NCI-H748 (cell line): ENCODE measurements around the gene SLC1A2.

Source experiments
- DNase-seq: peaks from one replicate; lab custom pipeline; 2025; ENCODE audit not compliant: unreplicated experiment; lab: John Stamatoyannopoulos, UW

SLC1A2 gene

DNA sequence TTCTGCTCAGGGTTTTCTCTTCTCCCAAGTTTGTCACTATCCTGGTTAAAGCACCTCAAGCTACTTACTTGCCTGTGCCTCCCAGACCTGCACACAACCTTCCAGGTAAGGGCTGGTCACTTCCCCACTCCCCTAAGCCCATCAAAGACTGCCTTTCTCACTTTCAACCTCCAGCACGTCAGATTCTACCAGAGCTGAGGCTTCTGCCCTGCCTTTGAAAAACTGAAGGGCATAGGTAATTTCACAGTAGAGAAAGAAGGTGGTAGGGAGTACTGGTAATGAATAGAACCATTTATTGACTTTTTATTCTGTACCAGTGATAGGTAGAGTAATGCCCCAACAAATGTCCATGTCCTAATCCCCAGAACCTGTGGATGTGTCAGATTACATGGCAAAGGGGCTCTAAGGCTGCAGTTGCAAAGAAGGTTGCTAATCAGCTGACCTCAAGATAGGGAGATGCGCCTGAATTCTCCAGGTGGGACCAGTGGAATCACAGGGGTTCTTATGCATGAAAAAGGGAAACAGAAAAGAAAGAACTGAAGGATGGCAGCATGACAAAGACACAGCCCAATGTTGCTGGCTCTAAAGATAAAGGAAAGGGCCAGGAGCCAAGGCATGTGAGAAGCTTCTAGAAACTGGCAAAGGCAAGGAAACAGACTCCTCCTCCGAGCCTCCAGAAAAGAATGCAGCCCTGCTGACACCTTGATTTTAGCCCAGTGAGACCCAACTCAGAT, 89.0 kb downstream of the SLC1A2 start:
- no peak for DNase-seq

DNA sequence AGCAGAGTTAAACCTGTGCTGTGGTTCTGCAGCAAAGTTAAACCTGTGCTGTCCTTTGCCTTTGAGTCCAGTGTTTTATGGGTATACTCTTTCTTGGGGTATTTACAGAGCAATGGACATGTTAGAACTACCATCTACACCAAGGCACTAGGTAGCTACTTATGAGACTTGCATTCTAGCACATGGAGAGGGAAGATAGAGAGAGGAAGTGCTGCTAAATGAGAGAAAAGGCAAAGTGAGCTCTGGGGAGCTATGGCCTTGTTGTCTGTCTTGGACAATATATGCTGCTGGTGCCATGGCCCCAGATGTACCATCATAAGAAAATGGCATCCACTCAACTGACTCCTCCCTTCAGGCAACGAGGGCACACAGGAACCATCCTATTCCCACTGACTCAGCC, 91.5 kb downstream of the SLC1A2 start:
- DNase-seq, result no peak

DNA sequence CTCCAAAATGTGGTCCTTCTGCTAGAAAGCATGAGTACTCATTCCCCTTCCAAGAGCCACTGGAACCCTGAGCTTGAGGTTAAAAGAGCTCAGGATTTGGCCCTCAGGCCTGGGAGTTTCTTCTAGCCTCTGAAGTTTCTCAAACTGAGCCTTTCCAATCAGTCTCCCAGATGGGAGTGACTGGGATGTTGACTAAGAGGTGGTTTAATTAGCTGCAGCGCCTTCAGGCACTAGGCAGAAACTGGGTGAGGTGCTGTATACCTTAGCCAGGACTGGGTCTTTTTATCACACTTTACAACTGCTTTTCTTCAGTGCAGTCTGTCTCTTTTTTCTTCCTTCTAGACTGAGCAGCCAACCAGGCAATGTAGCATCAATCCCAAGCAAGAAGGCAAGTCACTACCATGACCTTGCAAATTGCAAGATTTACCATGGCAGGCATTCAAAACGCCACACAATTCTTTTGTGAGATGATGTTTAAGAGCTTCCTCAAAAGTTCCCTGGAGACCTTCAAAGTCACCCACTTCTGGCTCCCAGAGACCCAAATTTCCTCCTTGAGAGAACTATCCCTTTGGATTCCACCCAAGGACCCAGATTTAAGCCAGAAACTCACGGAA, 93.0 kb downstream of the SLC1A2 start:
- no peak for DNase-seq

DNA sequence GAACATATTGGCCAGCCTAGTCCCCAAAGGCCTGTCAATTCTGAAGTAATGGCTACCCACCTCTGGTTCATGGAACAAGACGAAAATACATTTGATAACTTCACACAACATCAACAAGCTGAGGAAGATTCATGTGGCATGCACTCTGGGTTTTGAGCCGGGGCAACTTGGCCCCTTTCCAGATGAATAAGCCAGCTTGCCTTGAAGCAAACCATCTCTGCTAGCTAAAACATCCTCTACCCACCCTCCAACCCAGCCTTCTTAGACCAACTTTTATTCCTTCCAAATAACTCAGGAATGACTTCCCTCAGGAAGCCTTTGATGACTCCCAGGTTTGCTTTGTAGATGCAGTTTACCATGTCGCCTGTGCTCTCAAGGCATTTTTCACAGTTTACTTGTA, 94.4 kb downstream of the SLC1A2 start:
- no peak for DNase-seq

DNA sequence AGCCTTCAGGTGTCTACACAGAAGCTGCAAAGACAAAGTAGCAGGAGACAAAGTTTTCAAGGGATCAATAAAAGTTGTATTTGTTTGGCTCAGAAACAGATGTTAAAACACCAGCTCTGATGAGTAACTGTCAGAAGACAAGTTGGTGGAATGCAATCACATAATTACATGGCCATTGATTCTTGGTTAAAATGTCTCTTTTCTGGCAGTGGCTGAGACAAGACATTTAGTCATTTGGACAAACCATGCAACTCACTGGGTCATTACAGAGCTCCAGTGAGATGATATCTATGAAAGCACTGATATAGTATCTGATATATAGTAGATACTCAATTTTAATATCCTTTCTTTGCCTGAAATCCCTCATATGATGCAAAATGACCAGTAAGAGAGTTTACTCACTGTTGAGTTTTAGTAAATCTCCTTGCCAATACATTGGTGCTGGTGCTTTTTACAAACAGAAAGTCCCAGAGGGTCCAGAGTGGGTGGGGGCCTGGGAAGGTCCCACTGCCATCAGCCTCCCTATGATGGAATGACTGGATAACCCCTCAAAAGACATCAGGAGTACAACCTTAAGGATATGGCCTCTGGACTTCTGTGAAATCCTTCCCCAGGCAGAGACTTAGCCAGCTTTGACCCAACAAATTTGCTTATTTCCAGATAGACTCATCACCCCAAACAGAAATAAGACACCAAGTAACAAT, 95.0 kb downstream of the SLC1A2 start:
- no peak for DNase-seq

DNA sequence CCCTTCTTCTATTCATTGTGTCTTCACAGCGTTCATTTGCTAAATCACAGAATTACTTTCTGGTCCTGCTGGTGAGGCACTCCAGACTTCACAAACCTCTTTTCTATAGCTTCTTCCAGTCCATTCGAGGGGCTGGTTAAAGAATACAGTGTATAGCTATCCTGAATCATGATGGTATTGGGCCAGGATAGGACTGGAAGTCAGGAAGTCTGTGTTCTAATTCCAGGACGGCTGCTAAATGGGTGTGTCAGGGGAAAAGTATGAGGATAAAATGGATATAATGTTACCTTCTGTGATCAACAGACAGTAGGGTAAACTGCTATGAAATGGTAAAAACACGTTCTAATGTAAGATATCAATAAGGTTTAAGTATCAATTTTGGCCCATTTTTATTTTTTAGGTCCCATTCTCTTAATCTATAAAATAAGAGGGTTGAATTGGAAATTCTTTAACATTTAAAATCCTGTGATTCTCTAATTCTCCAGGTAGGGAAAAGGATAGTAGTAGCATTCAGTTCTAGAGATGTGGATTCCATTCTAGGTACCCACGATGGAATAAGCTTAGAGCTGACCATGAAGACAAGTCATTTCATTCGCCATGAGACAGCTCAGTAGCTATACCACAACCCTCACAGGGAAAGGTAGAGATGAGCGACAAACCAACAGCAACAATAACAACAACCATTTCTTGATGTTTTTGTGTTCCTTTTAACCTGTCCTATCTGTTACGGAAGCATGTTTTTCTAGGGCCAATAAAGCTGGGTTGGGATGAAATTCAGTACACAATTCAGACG, 96.1 kb downstream of the SLC1A2 start:
- DNase-seq, result no peak

DNA sequence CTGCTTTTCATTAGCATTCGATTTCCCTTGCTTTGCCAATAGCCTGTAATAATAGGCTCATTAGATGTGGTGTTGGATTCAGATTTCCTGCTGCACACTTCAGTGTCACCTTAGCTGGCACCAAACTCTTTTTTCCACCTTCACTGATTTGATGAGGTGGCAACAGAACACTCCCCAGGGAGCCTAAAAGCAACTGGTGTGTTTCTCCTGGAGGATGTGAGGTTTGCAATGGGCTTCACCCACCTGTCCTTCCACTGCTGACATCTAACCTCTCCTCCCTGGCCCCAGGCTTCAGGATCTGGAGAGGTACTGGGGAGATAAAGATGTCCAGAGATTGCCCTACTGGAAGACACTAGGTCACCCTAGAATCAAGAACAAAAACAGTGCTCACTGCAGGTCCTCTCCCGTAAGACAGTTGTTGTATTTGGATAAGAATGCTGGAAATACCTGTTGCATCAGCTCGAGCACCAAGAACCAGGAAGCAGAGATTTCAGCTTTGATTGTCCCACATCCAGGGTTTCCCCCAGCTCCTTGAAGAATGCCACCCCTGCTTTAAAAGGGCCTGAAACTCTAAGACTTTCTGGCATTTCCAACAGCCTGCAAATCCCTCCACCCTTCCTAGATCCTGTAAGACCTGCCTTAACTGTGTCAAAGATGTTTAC, 96.9 kb downstream of the SLC1A2 start:
- no peak for DNase-seq

DNA sequence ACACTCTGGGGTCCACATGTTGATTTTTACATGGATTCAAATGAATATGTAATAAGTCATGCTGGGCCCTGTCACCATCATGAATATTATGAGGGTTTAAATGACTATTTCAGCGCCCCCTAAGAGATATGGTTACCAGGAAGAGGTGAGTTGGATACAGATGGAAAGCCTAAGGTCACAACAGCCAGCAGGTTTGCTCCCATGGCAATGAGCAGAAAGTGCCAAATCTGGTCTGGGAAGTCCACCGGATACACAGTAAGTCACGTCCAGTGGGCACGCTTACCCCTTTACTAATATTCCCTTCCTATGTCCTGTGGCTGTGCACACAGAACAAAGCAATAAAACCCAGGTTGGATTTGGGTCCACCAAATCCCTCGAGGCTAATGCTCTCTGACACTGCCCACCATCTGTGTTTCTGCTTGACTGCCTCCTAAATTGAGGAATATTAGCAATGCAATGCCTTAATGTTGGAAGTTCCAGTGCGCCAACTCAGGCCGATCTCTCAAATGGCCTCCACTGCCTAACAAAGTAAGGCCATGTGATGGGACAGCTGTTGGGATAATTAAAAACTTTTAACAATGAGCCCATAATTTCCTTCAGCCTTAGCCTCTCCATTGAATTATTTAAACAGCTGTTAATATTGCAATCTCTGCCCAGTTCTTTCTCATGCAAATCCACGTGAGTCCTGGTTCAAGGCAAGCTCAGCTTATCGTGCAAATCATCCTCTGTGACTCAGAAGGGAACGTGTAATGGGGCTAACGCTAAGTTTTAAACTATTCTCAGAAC, 97.6 kb downstream of the SLC1A2 start:
- DNase-seq, result peak; percentile 75

DNA sequence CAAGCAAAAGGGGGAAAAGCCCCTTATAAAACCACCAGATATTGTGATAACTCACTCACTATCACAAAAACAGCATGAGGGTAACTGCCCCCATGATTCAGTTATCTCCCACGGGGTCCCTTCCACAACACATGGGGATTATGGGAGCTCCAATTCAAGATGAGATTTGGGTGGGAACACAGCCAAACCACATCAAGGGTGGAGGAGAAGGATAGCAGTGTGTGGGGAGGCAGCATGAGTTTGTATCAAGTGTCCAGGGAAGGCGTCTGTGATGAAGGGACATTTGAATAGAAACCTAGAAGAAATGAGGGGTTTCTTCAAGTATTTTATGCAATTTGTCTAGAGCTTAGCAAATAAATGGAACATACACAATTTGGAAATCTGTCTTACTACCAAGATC, 98.2 kb downstream of the SLC1A2 start:
- DNase-seq, result no peak

DNA sequence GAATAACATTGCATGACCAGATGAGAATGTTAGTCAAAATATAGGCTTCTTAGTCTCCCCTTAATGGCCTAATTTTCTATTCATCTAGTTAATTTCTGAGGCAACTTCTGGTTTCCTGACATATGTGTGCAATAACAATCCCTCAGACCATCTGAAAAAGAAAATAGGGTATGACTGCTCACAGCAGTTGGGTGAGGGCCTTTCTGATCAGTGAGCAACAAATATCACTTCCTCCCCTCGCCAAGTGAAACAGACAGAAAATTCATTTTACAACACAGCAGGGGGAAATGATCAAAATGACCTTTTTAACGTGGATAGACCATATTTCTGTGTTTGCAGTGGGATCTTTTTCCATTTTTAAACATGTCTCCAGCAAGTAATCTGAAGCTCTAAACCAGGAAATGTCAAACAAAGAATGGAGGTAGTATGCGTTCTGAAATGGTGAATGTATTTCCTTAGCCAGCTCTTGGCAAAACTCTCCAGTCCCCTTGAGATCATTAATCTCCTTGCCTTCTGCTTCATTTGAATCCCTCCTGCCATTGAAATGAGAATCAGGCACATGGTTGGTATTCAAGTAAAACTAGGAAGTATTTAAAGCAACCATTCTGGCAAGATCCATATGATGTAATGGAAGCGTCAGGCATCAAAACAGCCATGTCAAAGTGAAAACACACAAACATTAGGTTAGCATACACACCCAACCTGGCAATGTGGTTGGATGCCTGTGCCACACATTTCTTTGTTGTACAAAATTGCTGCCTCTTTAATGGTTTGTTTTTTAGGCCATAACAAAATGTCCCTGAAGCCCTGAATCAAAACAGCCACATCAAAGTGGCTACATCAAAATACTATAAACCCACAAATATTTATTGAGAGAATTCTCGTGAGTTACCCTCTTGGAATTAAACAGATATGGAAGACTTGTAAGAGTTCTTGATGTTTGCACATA, 100.1 kb downstream of the SLC1A2 start:
- no peak for DNase-seq

DNA sequence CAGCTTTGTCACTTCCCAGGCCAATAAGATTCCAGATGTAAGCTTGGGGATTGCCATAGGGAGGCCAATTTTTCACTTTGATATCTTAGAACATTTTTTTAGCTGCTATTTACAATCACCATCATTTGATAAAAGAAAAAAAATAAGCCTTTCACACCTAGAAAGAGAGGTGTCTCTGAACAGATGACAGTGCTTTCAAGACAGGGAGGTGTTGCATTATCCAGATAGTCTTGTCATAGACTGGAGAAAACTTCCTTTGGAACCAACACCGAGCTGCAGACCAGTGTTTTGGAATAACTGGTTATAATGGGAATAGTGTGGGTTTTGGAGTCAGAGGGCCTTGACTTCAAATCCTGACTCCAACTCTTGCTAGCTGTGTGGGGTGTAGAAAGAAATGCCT, 101.0 kb downstream of the SLC1A2 start:
- no peak for DNase-seq

DNA sequence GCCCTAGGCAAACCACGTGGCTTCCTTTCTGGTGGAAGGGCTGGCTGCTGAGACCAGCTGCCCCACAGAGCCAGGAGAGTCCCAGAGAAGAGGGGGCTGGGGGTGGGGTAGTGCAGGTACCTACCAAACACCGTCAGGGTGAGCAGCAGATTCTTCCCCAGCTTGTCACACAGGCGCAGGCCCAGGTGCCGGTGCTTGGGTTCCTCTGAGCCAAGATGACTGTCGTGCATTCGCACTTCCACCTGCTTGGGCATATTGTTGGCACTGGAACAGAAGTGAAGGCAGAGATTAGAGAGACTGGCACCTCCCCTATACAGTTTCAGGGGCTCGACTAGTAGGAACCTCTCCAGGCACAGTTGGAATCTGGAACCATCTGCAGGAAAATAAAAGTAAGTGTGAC, 102.1 kb downstream of the SLC1A2 start:
- DNase-seq, result no peak

DNA sequence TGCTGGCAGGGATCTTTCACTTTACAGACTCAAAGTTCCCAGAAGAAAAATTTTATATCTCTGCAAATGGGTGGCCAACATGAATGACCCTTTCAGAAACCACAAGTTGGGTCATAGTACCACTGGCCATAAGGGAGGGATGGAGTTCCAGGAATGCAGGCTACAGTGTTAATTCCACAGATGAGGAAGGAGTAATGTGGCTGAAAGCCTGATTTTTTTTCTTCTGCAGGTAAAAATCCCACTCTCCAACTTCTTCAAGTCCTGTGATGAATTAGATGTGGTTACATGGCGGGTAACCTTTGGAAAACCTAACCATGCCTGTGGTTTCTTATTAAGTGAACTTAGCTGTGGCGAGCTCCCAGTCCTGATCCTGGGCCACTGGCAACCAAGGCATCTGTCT, 103.2 kb downstream of the SLC1A2 start:
- DNase-seq, result no peak

DNA sequence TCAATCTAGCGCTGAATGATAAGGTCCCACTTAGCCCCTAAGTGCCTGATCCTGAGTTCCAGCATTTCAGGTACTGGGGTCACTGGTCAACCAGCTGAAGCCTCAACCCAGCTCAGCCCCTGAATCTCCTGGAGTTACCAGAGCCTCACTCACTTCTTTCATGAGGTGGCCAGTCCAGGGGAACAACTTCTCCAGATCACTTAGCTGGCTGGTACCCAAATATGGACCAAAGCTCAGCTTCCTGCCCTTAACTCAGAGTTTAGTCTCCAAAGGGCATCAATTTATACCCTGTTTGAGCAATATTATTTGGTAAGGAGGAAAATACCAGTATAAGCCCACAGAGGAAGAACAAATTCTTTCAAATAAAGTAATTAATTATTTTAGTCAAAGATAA, 105.6 kb downstream of the SLC1A2 start:
- DNase-seq, result no peak

DNA sequence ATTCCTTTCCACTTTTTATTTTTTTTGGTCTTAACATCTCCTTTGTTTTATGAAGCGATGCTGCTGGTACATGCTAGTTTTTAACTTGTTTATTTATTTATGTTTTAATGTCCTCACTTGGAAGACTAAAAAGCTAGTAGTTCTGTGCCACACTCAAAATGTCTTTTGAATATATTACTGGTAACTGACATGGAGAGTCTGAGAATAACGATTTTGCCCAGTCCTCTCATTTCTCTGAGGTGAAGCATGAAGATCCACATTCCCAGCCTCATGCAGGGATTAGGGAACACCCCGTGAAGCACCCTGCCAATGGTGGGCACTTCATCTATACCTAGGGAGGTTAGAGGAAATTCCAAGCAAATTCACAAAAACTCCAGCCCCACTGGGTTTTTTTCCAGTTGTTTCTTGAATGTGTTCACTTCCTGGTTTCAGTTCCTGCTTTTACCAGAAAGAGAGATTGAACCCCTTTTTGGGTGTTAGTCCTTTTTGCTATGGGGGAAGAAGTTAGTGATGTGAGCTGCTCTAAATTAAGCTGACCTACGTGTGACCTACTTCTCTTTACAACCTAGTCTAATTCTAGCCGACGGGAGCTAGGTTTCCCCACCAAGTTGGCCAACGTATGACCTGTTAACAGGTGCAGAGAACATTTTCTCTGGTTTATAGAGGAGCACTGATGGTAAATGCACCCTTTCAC, 106.1 kb downstream of the SLC1A2 start:
- DNase-seq, result no peak

DNA sequence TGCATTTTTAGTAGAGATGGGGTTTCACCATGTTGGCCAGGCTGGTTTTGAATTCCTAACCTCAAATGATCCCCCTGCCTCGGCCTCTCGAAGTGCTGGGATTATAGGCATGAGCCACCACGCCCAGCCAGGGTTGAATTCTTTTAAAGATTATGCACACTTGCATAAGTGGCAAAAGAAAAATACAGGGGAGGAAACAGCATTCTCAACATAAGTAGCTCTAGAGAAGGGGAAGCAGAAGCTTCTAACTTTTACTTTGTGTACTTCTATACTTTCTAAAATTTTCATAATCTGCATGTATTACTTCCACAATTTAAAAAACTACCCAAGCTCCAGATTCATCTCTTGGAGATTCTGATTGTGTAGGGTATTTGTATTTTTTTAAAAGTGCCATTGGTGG, 108.0 kb downstream of the SLC1A2 start:
- DNase-seq, result no peak

DNA sequence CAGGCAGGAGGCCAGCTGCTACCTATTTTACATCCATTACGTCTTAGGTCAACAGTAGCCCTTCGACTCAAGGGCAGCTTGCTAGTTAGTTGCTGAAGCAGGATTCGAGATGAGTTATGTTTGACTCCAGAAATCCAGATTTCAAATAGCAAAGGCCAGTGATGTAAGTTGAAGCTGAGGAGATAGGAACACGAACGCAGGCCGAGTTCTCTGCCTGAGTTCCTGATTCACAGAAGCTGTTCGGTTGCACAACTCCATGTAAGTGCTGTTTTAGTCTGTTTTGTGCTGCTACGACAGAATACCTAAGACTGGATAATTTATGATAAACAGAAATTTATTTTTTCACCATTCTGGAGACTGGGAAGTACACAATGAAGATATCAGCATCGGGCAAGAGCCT, 111.2 kb downstream of the SLC1A2 start:
- DNase-seq, result no peak

DNA sequence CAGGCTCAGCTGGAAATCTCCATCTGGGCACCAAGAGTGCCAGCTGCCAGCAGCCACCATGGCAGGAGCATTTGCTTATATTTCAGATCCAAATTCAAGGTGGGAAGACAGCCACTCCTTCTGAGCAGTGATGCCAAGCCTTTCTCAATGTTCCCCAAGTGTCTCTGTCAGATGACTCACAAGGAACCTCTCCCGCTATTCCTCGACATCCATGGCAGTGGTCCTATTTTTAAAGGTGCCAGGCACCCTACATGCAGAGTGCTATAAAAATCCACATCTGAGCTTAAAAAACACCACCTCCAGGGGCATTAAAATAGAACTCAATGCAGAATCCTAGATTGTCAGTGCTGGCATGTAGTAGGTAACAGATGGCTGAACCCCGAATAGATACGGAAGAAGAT, 112.1 kb downstream of the SLC1A2 start:
- DNase-seq, result no peak
